Stimulated activated CD4-positive, alpha-beta T cell treated with anti-CD3 and anti-CD28 coated beads, TNF-alpha, amount 100 ng/mL, for 1 hour (primary cell): Measurements from ENCODE around the gene EFCAB11.

Experiments used
- DNase-seq, 3 donors: peaks; one replicate each; pipeline ENCODE4 v3.0.0-alpha.2; 2020; ENCODE audit warnings: low read depth in 3 of 3, low spot score in 1 of 3

EFCAB11 gene

GRCh38 chr14:89773644-89774316 lies 180.8 kb downstream of the EFCAB11 start:
- DNase-seq = peak; percentile 9 to 41 (median 18)

GRCh38 chr14:89773151-89773550 lies 181.4 kb downstream of the EFCAB11 start:
- DNase-seq = no peak

GRCh38 chr14:89771251-89771650 lies 183.3 kb downstream of the EFCAB11 start:
- DNase-seq = no peak

GRCh38 chr14:89767861-89768268 lies 186.7 kb downstream of the EFCAB11 start:
- DNase-seq = peak in 2 of 3 donors; percentile 41

DNA sequence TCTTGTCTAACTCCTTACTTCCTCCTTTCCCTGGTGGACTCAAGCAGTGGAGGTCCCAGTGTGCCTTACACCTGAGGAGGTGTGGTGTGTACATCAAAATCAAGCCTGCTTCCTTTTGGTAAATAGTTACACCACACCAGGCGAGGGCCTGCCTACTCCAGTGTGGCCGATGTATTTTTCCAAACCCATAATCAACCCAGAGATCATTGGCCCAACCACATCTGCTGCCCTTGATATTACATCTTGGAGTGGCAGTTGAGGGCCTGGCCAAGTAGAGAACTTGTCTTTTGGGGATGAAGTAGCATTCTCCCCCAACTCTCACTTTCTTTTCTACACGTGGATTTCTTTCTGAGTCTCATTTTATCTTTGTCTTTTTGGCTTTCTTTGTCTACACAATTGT lies 187.4 kb downstream of the EFCAB11 start:
- no peak for DNase-seq

- no peak for DNase-seq
These were observed 189.2 kb downstream of the EFCAB11 start for GRCh38 chr14:89765346-89765745.

GRCh38 chr14:89760086-89760485 lies 194.4 kb downstream of the EFCAB11 start:
- no peak for DNase-seq

- no peak for DNase-seq
These were observed 197.1 kb downstream of the EFCAB11 start for GRCh38 chr14:89757313-89757939.

DNA sequence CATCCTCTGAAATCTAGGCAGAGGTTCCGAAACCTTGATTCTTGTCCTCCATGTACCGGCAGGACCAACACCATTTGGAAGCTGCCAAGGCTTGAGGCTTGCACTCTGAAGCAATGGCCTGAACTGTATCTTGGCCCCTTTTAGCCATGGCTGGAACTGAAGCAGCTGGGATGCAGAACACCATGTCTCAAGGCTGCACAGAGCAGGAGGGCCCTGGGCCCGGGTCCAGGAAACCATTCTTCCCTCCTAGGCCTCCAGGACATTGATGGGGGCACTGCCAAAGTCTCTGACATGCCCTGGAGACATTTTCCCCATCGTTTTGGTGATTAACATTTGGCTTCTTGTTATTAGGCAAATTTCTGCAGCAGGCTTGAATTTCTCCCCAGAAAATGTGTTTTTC lies 198.7 kb downstream of the EFCAB11 start:
- no peak for DNase-seq

DNA sequence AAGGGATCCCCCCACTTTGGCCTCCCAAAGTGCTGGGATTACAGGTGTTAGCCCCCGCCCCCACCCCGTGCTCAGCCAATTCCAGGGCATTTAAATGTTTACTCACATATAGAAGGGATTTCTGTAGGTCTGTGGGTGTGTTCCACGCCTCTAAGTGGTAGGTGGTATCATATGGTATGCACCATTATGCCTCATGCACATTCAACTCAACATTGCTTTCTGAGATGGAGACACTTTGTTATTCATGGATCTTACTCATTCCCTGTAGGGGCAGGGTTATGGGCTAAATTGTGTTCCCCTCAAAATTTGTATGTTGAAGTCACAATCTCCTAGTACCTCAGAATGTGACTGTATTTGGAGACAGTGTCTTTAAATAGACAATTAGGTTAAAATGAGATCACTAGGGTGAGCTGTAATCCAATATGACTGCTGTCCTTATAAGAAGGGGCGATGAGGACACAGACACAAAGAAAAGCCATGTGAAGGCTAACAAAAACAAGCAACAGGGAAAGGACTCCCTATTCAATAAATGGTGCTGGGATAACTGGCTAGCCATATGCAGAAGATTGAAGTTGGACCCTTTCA lies 200.6 kb downstream of the EFCAB11 start:
- no peak for DNase-seq

DNA sequence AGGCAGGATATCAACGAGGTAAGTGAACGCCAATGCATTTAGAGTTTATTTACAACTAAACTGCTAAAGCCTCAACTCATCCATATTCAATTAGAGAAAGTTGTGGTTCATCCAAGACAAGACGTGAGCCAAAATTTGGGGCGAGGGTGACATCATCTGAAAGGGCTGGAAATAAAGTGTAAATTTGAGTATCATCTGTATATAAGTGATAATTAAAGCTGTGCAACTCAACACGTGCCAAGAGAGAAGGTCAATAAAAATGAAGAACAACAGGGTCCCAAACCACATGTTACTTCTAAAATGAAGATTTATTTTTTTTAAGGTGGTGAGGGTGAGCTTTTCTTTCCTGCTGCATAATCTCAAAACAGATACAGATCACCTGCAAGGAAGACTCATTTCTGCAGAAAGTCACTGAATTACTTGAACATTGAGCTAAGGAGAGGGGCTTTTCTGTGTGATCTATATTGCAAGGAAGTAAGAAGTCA lies 203.6 kb downstream of the EFCAB11 start:
- no peak for DNase-seq

DNA sequence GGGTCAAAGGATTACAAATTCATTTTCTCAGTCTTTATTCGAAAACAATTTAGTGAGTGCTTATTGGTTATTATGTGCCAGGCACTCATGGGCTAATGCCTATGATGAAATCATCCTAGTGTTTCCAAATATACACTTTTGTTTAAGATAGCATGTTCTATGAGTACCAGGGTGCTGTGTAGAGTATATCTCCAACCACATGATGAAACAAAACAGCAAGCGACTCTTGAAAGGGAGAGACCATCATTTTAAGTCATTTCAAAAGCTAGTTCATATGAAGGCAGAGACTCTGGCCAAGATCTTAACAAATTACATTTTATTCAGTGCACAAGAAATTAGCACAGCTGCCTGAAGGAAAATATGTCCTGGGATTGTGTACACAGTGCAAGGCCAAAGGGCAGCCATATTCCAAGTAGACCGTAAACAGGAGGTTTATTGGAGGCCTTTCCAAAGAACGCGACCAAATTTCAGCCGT lies 204.2 kb downstream of the EFCAB11 start:
- DNase-seq = no peak

DNA sequence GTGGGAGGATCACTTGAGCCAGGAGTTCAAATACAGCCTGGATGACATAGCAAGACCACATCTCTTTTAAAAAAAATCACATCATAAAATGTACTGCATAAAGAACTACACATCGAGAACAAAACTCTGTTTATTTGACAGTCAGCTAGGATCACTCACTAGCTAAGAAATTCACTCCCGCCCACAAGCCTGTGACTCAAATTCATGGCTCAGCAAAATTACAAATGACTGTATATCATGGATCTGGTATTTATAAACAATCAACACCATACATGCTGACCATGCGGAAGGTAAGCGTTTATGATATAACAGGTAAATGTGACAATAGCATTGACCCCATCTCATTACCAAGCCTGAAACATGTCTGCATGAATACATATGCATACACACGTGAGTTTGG lies 206.5 kb downstream of the EFCAB11 start:
- DNase-seq = no peak

- no peak for DNase-seq
These were observed 207.4 kb downstream of the EFCAB11 start for GRCh38 chr14:89747126-89747525.

DNA sequence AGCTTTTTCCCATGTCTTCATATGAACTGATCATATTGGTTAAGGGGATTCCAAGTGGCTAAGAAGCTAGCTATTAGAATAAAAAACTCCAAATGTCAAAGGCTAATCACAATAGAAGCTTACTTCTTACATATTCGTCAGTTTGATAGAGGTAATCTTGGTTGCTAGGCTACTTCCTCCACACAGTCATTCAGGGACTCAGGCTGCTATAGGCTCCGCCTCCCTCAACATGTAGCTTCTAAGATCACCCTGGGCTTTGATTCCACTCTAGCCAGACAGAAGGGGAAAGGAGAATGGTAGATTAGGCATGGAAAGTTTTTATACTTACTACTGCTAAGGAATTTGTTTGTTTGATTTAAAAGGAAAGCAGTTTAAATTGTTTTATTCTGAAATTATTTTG lies 207.9 kb downstream of the EFCAB11 start:
- no peak for DNase-seq

GRCh38 chr14:89746135-89746534 lies 208.4 kb downstream of the EFCAB11 start:
- no peak for DNase-seq
